NCI-H1694 (cell line): ENCODE data around the gene SLC34A3.
"Not testable (repeated sequence)": the region's sequence is repeated elsewhere in the genome, so short reads cannot be mapped to it uniquely, and the experiment has no call there.

Source experiments
- DNase-seq: peaks from one replicate; lab custom pipeline; 2025; lab: John Stamatoyannopoulos, UW

Gene SLC34A3

DNA sequence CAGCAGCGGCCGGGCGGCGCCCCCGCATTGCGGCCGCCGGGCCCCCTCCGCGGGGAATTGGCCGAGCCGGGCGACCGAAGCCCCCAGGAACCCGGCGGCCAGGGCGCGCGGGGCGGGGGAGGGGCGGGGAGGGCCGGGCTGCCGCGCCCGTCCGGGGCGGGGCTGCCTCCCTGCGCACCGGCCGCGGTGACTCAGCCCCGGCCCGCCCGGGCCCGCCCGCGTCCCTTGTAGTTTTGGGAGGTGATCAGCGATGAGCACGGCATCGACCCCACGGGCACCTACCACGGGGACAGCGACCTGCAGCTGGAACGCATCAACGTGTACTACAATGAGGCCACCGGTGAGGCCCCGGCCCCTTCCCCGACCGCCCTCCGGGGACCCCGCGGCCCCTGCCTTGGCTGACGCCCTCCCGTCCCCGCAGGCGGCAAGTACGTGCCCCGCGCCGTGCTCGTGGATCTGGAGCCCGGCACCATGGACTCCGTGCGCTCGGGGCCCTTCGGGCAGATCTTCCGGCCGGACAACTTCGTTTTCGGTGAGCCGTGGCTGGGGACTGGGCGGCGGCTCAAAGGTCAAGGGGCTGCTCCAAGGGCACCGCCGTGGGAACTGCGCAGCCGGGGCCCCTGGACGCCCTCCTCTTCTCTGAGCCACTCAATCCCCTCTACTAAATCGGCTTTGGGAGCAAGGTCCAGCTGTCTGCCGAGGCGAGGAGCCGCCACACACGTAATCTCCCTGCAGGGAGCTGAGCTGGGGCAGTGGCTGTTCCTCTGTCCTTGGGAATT lies 11.0 kb downstream of the SLC34A3 start:
- no peak for DNase-seq

DNA sequence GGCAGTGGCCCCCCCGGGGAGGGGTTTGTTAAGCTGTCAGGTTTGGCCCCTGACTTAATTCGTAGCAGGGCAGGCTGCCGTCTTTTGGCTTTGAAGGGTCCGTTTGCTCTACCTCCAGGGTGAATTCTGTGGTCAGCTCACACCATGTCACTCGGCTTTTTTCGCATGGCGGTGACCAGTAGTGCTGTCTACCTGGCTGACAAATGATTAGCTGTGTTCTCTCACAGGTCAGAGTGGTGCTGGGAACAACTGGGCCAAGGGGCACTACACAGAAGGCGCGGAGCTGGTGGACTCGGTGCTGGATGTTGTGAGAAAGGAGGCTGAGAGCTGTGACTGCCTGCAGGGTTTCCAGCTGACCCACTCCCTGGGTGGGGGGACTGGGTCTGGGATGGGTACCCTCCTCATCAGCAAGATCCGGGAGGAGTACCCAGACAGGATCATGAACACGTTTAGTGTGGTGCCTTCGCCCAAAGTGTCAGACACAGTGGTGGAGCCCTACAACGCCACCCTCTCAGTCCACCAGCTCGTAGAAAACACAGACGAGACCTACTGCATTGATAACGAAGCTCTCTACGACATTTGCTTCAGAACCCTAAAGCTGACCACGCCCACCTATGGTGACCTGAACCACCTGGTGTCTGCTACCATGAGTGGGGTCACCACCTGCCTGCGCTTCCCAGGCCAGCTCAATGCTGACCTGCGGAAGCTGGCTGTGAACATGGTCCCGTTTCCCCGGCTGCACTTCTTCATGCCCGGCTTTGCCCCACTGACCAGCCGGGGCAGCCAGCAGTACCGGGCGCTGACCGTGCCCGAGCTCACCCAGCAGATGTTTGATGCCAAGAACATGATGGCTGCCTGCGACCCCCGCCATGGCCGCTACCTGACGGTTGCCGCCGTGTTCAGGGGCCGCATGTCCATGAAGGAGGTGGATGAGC lies 11.8 kb downstream of the SLC34A3 start:
- DNase-seq: no peak

GRCh38 chr9:137243266-137243625 lies 12.5 kb downstream of the SLC34A3 start:
- not testable (repeated sequence) for DNase-seq

DNA sequence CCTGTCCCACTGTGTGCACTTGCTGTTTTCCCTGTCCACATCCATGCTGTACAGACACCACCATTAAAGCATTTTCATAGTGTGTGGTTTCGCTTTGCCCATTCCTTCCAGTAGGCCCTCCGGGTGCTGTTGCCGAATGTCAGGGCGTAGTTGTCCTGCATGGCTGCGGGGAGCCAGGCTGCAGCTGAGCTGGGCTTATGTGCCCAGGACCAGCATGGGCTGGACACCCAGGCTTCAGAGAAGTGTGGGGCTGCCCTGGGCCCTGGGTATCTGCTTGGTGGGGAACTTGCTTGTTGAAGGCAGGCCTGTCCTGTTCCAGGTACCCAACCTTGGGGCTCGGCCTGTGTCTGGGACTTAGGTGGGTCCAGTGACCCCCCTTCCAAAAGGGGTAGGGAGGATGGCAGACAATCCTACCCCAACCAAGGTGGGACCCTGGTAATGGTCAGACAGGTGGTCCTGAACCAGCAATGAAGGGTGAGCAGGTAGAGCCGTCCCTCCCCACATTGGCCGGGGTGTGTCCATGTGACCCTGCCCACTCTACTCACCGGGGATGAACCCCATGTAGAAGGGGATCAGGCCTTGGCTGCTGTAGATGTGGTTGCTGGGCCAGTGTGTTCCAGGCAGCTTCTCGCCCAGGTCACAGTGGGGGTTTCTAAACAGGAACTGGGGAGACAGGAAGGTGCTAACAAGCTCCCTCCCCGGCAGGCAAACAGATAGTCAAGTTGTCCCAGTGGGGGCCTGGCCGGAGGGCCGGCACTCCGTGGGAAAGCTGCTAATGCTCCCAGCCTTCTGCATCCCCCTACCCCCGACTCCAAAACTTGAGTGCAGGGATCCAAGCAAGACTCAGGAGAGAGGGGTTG lies 13.2 kb downstream of the SLC34A3 start:
- DNase-seq: no peak

- DNase-seq: no peak
Observed at GRCh38 chr9:137244486-137245449, 14.1 kb downstream of the SLC34A3 start.

DNA sequence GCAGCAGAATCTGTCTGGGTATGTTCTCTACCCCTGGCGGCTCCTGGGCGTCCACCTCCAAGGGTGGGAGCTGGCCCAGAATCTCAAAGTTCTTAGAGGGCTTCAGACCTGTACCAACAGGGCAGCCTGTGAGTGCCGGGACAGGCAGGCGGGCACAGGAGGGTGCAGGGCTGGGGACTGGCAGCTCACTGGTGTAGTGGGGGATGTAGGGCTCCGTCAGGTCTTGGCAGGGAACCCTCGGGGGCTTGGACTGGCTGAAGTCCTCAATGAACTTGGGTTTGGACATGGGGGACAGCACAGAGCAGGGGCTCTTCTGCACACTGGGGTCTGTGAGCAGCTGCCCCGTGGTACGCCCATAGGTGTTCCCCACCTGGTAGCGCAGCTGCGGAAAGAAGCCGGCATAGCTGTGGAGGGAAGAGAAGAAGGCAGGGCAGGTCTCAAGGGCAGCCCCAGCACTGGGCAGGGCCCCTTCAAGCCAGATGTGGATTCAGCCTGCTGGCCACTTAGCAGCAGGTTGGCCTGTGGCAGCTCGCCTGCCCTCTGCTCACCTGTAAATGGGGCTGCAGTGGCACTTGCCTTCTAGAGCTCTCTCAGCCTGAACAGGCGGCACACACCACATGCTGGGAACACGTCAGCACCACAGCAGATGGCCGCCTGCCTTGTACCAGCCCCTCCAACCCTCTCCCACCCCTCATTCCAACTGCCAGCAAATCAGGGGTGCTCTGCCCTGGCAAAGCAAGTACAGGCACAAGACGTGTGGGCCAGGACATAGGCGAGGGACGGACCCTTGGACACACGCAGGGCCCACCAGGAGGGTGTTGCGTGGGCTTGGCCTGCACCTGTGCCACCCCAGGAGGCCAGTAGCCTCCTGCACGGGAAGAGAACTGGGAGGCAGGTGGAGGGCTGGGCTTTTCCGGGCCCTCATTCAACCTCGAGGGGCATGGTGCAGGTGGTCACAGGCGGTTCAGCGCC lies 15.0 kb downstream of the SLC34A3 start:
- peak; percentile 46 for DNase-seq

DNA sequence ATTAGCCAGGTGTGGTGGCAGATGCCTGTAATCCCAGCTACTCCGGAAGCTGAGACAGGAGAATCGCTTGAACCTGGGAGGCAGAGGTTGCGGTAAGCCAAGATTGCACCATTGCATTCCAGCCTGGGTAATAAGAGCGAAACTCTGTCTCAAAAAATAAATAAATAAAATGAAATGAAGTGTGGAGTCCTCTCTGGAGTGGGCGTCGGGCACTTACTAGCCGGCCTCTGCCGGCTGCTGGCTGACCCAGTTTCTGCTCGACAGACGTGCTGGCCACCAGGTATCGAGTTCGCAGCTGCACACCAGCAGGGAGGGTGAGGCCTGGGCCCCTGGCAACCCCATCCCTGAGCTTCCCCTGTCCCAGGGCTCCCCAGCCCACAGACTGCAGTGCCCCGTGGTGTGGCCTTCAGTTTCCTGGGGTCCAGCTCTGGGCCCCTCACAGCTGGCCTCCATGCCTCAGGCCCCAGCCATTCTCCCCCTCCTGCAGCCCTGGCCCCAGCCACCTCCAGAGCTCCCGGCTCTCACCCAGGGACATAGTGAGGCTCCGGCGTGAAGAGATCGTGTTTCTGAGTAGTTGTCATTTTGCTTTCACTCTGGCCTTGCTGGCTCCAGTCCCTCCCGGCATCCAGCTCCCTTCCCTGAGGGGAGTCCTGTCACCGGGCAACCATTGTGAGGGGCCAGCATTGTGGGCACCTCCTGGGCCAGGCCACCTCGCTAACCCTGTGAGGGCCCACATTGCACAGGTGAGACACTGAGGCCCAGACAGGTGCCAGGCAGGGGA lies 16.6 kb downstream of the SLC34A3 start:
- DNase-seq: no peak

- DNase-seq: no peak
Observed at GRCh38 chr9:137247916-137248175, 17.1 kb downstream of the SLC34A3 start.

DNA sequence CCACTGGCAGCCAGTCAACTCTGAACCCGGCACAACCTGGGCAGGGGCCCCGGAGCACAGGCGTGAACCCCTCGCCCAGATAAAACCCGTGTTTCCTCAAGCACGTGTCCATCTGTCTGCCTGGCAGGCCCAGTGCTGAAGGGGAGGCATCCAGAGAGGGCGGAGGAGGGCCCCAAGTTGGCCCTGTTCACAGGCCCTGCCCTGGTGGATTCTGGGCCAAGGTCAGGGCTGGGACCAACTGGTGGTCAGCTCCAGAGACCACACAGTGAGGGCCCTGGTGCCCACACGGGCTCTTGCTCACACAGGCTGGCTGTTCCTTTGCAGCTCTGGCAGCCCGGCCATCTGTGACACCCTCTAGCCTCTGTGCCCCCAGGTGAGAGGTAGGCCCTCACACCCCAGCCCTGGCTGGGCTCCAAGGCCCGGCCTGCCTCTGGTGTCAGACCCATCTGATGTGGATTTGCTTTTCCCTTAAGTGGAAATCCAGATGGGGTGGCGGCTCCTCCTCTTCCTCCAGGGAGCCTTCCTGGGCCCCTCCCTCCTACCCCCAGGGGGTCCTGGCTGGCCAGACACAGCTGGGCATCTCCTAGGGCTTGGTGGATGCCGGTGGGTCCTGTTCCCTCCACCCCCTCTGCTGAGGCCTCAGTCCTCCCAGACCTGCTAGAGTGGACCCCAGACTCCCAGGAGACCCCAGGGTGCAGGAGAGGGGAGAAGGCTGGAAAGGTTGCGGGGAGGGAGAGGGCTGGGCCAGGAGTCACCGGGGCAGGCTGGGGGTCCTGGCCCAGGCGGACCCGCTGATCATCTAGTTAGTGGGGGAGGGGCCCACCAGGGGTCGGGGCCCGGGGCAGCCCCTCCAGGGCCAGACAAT lies 19.9 kb downstream of the SLC34A3 start:
- no peak for DNase-seq

DNA sequence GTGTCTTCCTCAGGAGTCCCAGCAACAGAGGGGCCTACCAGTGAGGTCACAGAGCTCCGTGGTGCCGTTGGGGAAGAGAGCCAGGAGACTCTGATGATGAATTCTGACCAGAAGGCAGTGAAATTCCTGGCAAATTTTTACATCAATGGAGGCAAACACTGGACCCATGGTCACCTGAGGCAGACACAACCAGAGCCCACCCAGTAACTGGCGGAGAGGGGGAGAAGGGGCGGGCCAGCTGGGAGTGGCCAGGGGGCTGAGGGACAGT lies 20.4 kb downstream of the SLC34A3 start, which contains the start of gene STPG3:
STPG3 (plus strand) TSS at position 93 of the 268 bp plus-strand sequence; CDS start at position 94, 1 bp downstream.
- DNase-seq: no peak

DNA sequence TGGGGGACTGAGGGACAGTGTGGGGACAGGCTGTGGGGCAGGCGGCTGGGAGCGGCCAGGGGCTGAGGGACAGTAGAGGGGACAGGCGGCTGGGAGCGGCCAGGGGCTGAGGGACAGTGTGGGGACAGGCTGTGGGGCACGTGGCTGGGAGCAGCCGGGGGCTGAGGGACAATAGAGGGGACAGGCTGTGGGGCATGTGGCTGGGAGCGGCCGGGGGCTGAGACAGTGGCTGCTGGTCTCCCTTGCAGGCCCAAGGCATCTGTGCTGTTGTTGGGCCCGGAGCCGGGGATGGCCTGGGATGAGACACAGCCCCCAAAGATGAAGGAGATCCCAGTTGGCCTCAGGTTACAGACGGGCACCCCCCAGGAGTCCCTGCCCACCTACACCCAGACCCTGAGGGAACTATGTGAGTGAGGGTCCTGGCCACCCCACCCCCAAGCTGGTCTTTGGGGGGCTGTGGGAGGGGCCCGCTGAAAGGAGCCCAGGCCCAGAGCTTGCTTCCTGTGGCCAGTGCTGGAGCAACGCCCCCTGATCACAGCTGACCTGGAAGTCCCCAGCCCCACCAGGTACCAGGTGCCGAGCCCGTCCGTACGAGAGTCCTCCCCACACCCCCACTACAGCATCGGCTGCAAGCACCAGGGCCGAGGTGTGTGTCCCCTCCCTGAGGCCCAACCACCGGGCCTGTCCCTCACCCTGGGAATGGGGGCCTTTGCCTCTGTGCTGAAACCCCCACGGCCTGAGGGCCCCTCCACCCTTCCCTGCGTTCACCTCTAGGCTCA lies 21.0 kb downstream of the SLC34A3 start:
- no peak for DNase-seq

DNA sequence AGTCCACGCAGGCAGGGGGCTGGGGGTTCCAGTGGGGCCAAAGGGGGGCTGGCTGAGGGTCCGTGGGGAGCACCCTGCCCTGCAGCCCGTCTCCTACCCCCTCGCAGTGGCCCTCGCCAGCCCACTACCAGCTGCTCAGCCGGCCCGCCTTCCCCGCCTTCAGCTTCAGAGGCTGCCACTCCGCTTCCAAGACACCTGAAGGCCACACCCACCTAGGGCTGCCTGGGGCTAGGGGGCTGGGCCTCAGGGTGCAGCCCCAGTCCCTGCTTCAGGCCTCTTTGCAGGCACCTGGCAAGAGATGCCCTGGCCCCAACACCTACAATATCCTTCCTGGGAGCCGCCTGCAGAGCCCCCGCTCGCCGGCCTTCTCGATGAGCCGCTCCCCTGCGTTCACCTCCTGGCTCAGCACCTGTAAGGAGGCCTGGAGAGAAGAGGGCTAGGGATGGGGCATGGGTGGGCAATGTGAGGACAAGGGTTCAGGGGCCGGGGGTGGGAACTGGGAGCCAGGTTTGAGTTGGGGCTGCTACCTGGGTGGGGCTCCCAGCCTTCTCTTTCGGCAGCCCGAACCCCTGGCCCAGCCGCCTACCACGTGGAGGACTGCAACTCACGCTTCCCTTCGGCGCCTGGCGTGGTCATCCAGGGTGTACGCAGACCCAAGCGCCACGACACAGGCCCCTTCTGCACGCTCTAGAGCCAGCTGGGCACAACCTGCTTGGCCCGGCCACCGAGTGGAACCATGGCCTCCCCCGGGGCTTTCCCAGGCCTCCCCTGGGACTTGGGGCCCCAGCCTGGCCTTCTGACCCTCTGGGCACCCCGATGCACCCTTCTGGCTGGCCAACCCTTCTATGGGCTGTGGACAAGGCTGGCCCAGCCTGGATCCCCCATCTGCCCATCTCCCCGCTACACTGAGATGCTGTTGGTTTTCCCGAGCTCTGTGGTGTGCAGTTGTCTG lies 22.1 kb downstream of the SLC34A3 start:
- DNase-seq: no peak

GRCh38 chr9:137253717-137254623 lies 23.3 kb downstream of the SLC34A3 start:
- no peak for DNase-seq

DNA sequence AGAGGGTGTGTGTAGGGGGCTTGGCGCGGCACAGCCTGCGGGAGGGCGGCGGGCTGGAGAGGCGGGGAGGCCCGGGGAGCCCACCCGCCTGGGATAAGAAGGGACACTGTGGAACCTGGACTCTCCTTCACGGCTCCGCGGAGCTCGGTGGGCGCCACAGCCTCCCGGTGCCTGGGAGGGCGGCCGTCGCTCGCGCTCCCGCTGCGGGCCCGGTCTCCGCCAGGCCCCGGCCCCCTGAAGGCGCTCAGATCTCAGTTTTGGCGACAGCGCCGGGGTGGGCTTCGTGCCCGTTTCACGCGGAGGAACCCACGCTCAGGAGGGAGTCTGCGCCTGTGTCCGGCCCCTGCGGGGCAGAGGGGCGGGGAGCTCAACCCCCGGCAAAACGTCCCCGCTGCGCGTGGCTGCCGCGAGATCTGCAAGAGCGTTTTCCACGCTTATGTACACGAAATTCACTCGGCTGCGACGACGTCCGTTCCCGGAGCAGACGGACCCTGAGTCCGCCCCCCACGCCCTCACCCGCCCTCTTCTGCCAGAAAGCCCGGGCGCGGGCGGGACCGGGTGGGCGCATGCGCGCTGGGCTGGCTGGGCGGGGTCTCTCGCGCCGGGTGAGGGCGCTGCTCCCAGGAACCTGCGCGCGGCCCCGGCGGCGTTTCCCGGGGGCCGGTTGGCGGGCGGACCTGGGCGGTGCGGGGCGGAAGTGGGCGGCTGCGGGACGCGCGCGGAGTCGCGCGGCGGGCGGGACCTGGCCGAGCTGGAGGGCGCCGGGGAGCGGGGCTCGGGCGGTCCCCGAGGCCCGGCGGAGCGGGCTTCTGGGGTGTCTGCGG lies 24.1 kb downstream of the SLC34A3 start, which contains the start of gene NELFB:
NELFB (plus strand) TSS at position 704 of the 824 bp plus-strand sequence.
- no peak for DNase-seq
